Measurements from ENCODE around the gene NPR3. TPM values are rescaled to one million over a fixed set of nuclear protein-coding genes. Genes with fewer than 3 reads are reported as not detected.

Gene NPR3
- total RNA-seq, 1 donor from 2014 or later = 1.1 TPM

GRCh38 chr5:32745317-32745716 is 34.2 kb downstream of the NPR3 start:
- TF ChIP-seq EZH2 (IDR thresholded peaks at IDR 0.05; ENCODE audit: insufficient read depth, low read length) (no peak), CTCF (IDR thresholded peaks at IDR 0.05; ENCODE audit: insufficient read depth, low read depth, low read length) (no peak)
- H3K36me3 ChIP-seq (ENCODE audit: insufficient read depth, low read length) = no peaks in the 10 kb centered on the region
- no peaks in the 10 kb centered on the region for H3K79me2 ChIP-seq (ENCODE audit: insufficient read depth, low read length)
- DNase-seq (ENCODE audit: low read depth) (no peak), FAIRE-seq (no peak)
- H3K4me3 ChIP-seq (ENCODE audit: insufficient read depth, low read depth, low read length) = no peak overlapping the region
- no peaks in the 10 kb centered on the region for H3K9me3 Mint-ChIP-seq (ENCODE audit: unreplicated experiment)
- peaks cover 1% of the 10 kb centered on the region for H3K27me3 Mint-ChIP-seq (ENCODE audit: low read depth, unreplicated experiment)
- no peaks in the 10 kb centered on the region for H3K27me3 ChIP-seq (ENCODE audit: insufficient read depth, low read length)
- H3K4me3 Mint-ChIP-seq (ENCODE audit: unreplicated experiment) = no peak overlapping the region
- H3K36me3 Mint-ChIP-seq (ENCODE audit: low read depth, unreplicated experiment) = no peaks in the 10 kb centered on the region
- H3K4me1 ChIP-seq (ENCODE audit: insufficient read depth, low read length) = no peaks in the 10 kb centered on the region
- no peaks in the 10 kb centered on the region for H3K4me1 Mint-ChIP-seq (ENCODE audit: low read depth, unreplicated experiment)
- no peak overlapping the region for H3K4me2 ChIP-seq (ENCODE audit: low read length)
- H3K27ac Mint-ChIP-seq (ENCODE audit: unreplicated experiment) = no peak overlapping the region
- no peaks in the 10 kb centered on the region for H4K20me1 ChIP-seq (ENCODE audit: insufficient read depth, low read length)
- H3K9me3 ChIP-seq (ENCODE audit: insufficient read depth, low read depth, low read length) = no peaks in the 10 kb centered on the region
- H3K27ac ChIP-seq (ENCODE audit: low read depth, low read length) = no peak overlapping the region
- H3K9ac ChIP-seq (ENCODE audit: low read length) = no peak overlapping the region
- no peak overlapping the region for H2AFZ ChIP-seq (ENCODE audit: low read depth, low read length)

GRCh38 chr5:32752411-32752810 is 41.3 kb downstream of the NPR3 start:
- Histone ChIP-seq H3K79me2 (ENCODE audit: insufficient read depth, low read length) (no peaks in the 10 kb centered on the region), H4K20me1 (ENCODE audit: insufficient read depth, low read length) (no peaks in the 10 kb centered on the region), H2AFZ (ENCODE audit: low read depth, low read length) (no peak overlapping the region), H3K27ac (ENCODE audit: low read depth, low read length) (no peak overlapping the region), H3K27me3 (ENCODE audit: insufficient read depth, low read length) (no peaks in the 10 kb centered on the region), H3K4me1 (ENCODE audit: insufficient read depth, low read length) (peaks cover 5% of the 10 kb centered on the region), H3K4me3 (ENCODE audit: insufficient read depth, low read depth, low read length) (no peak overlapping the region), H3K9ac (ENCODE audit: low read length) (no peak overlapping the region), H3K9me3 (ENCODE audit: insufficient read depth, low read depth, low read length) (no peaks in the 10 kb centered on the region), H3K36me3 (ENCODE audit: insufficient read depth, low read length) (no peaks in the 10 kb centered on the region), H3K4me2 (ENCODE audit: low read length) (no peak overlapping the region)
- DNase-seq (ENCODE audit: low read depth) (no peak), FAIRE-seq (peak; percentile 43)
- H3K4me3 Mint-ChIP-seq (ENCODE audit: unreplicated experiment) = no peak overlapping the region
- H3K4me1 Mint-ChIP-seq (ENCODE audit: low read depth, unreplicated experiment) = no peaks in the 10 kb centered on the region
- H3K36me3 Mint-ChIP-seq (ENCODE audit: low read depth, unreplicated experiment) = no peaks in the 10 kb centered on the region
- H3K27ac Mint-ChIP-seq (ENCODE audit: unreplicated experiment) = no peak overlapping the region
- H3K9me3 Mint-ChIP-seq (ENCODE audit: unreplicated experiment) = peaks cover 5% of the 10 kb centered on the region
- TF ChIP-seq CTCF (IDR thresholded peaks at IDR 0.05; ENCODE audit: insufficient read depth, low read depth, low read length) (no peak), EZH2 (IDR thresholded peaks at IDR 0.05; ENCODE audit: insufficient read depth, low read length) (no peak)
- H3K27me3 Mint-ChIP-seq (ENCODE audit: low read depth, unreplicated experiment) = no peaks in the 10 kb centered on the region

GRCh38 chr5:32753051-32753450 is 41.9 kb downstream of the NPR3 start:
- no peak overlapping the region for H3K4me3 ChIP-seq (ENCODE audit: insufficient read depth, low read depth, low read length)
- Mint-ChIP-seq H3K36me3 (ENCODE audit: low read depth, unreplicated experiment) (no peaks in the 10 kb centered on the region), H3K9me3 (ENCODE audit: unreplicated experiment) (peaks cover 5% of the 10 kb centered on the region), H3K27me3 (ENCODE audit: low read depth, unreplicated experiment) (no peaks in the 10 kb centered on the region), H3K4me1 (ENCODE audit: low read depth, unreplicated experiment) (no peaks in the 10 kb centered on the region), H3K4me3 (ENCODE audit: unreplicated experiment) (no peak overlapping the region), H3K27ac (ENCODE audit: unreplicated experiment) (no peak overlapping the region)
- H3K36me3 ChIP-seq (ENCODE audit: insufficient read depth, low read length) = no peaks in the 10 kb centered on the region
- H4K20me1 ChIP-seq (ENCODE audit: insufficient read depth, low read length) = no peaks in the 10 kb centered on the region
- FAIRE-seq (peak; percentile 65), DNase-seq (ENCODE audit: low read depth) (peak; percentile 56)
- no peak overlapping the region for H3K9ac ChIP-seq (ENCODE audit: low read length)
- H3K9me3 ChIP-seq (ENCODE audit: insufficient read depth, low read depth, low read length) = no peaks in the 10 kb centered on the region
- H3K4me1 ChIP-seq (ENCODE audit: insufficient read depth, low read length) = peaks cover 5% of the 10 kb centered on the region
- no peak overlapping the region for H3K4me2 ChIP-seq (ENCODE audit: low read length)
- H3K79me2 ChIP-seq (ENCODE audit: insufficient read depth, low read length) = no peaks in the 10 kb centered on the region
- H3K27ac ChIP-seq (ENCODE audit: low read depth, low read length) = no peak overlapping the region
- H3K27me3 ChIP-seq (ENCODE audit: insufficient read depth, low read length) = no peaks in the 10 kb centered on the region
- no peak for TF ChIP-seq CTCF (IDR thresholded peaks at IDR 0.05; ENCODE audit: insufficient read depth, low read depth, low read length)
- no peak for TF ChIP-seq EZH2 (IDR thresholded peaks at IDR 0.05; ENCODE audit: insufficient read depth, low read length)
- H2AFZ ChIP-seq (ENCODE audit: low read depth, low read length) = no peak overlapping the region

Measured in astrocyte (in vitro differentiated cells and primary cell).